BLaER1 treated with 17β-estradiol and CSF1 and Interleukin-3, amounts not matched to agents 10 nM and 100 nM (cell line): Measurements from ENCODE around the gene HIRA.

Experiments used
- H3K27ac ChIP-seq, 11 experiments: shearing (Covaris generic); formaldehyde crosslinking; 2 replicates each; pipeline ENCODE4 v1.8.1; 2022
- H3K27me3 ChIP-seq, 11 experiments: shearing (Covaris generic); formaldehyde crosslinking; 2 replicates each; pipeline ENCODE4 v1.8.1; 2022
- H3K36me3 ChIP-seq, 11 experiments: shearing (Covaris generic); formaldehyde crosslinking; 2 replicates each; pipeline ENCODE4 v1.8.1; 2022
- H3K4me1 ChIP-seq, 10 experiments: shearing (Covaris generic); formaldehyde crosslinking; 2 replicates each; pipeline ENCODE4 v1.8.1; 2022
- H3K4me2 ChIP-seq, 11 experiments: shearing (Covaris generic); formaldehyde crosslinking; 2 replicates each; pipeline ENCODE4 v1.8.1; 2022
- H3K4me3 ChIP-seq, 10 experiments: shearing (Covaris generic); formaldehyde crosslinking; 2 replicates each; pipeline ENCODE4 v1.8.1; 2022
- H3K9ac ChIP-seq, 11 experiments: shearing (Covaris generic); formaldehyde crosslinking; 2 replicates each; pipeline ENCODE4 v1.8.1; 2022
- H3K9me3 ChIP-seq, 11 experiments: shearing (Covaris generic); formaldehyde crosslinking; replicated peaks in 1 of 11; 2 replicates each; pipeline ENCODE4 v1.8.1; 2022
- H4K20me1 ChIP-seq, 11 experiments: shearing (Covaris generic); formaldehyde crosslinking; 2 replicates each; pipeline ENCODE4 v1.8.1; 2022
- Cebpa-rat ChIP-seq, 11 experiments: shearing (Covaris generic); IDR thresholded peaks; 2 replicates each; pipeline ENCODE4 v1.8.1; 2022

Gene HIRA

GRCh38 chr22:19396934-19397733 is 34.4 kb downstream of the HIRA start:
- Histone ChIP-seq H3K36me3 (peaks cover 95 to 100% (median 99%) of the 10 kb centered on the region in 11 experiments), H3K27me3 (no peaks in the 10 kb centered on the region)

GRCh38 chr22:19396561-19396933 is 35.0 kb downstream of the HIRA start:
- Histone ChIP-seq H3K9me3 (no peaks in the 10 kb centered on the region), H3K27me3 (no peaks in the 10 kb centered on the region), H4K20me1 (peaks cover 0 to 78% (median 13%) of the 10 kb centered on the region in 11 experiments; a peak in 11 of 22 replicates), H3K4me1 (no peaks in the 10 kb centered on the region), H3K36me3 (peaks cover 95 to 100% (median 100%) of the 10 kb centered on the region in 11 experiments), H3K4me3 (no peak overlapping the region), H3K27ac (no peak overlapping the region), H3K4me2 (no peak overlapping the region), H3K9ac (no peak overlapping the region)
- TF ChIP-seq Cebpa-rat (IDR thresholded peaks at IDR 0.05), result no peak

More at GRCh38 chr22:19396934-19397733, 34.4 kb downstream of the HIRA start:
- Histone ChIP-seq H3K4me3 (no peak overlapping the region), H3K27ac (no peak overlapping the region), H3K4me1 (no peaks in the 10 kb centered on the region), H3K9ac (no peak overlapping the region), H4K20me1 (peaks cover 0 to 73% (median 13%) of the 10 kb centered on the region in 11 experiments; a peak in 11 of 22 replicates), H3K4me2 (no peak overlapping the region), H3K9me3 (no peaks in the 10 kb centered on the region)
- TF ChIP-seq Cebpa-rat (IDR thresholded peaks at IDR 0.05), result no peak

DNA sequence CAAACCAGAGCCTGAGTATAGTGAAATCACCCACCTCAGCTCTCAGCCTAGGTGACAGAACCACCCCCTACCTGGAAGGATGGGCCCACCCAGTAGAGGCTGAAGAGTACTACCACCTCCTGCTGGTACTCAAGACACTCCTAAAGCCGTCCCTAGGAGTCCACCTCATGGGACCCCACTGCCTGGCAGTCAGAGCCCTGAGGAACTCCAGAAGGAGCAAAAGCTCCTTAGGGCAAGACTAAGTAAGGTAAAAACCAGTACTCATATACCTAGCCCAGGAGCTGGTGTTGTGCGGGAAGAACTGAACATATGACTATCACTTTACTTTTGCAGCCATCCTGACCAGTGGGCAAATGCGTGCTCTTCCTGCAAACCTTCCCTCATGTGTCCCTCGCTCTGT is 36.3 kb downstream of the HIRA start:
- Histone ChIP-seq H3K27me3 (no peaks in the 10 kb centered on the region), H4K20me1 (peaks cover 0 to 74% (median 13%) of the 10 kb centered on the region in 11 experiments; a peak in 11 of 22 replicates), H3K9ac (no peak overlapping the region), H3K9me3 (no peaks in the 10 kb centered on the region), H3K4me1 (no peaks in the 10 kb centered on the region), H3K4me2 (no peak overlapping the region), H3K4me3 (no peak overlapping the region), H3K36me3 (peaks cover 95 to 100% (median 100%) of the 10 kb centered on the region in 11 experiments), H3K27ac (no peak overlapping the region)
- no peak for TF ChIP-seq Cebpa-rat (IDR thresholded peaks at IDR 0.05)

DNA sequence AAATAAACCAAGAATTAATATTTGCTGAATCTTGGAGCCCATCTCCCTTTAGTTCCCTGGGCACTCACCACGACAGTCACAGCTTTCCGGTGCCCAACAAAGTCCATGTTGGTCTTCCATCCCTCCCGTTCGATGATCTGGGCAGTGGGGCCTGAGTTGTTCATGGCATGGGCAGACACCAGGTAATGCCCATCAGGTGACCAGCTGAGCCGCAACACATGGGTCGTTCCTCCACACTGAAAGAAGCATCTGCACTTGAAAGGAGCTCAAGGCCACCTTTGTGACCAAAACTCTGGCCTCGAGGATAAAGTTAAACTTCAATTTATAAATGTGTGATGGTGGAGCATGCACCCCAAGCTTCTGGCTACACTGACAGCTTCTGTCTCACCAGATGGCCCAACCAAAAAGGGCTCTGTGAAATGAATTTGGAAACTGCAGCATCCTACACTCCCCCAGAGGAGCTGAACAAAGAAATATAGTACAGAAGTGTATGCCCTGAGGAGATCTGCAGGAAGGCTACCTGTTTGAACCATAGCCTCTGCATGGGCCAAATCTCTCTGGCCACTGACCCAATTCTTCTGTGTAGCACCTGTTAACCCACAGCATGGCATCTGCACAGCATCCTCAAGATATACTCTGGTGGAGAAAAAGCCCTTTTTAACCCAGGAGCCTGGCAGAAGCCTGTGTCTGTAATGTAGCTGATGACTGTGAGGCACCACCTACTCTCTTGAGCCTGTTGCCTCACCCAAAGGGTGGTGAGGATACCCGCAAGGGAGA is 37.1 kb downstream of the HIRA start:
- no peak overlapping the region for H3K4me3 ChIP-seq
- no peaks in the 10 kb centered on the region for H3K4me1 ChIP-seq
- H3K4me2 ChIP-seq, result no peak overlapping the region
- no peaks in the 10 kb centered on the region for H3K9me3 ChIP-seq
- H3K27me3 ChIP-seq, result no peaks in the 10 kb centered on the region
- peaks cover 97 to 100% (median 100%) of the 10 kb centered on the region in 11 experiments for H3K36me3 ChIP-seq
- TF ChIP-seq Cebpa-rat (IDR thresholded peaks at IDR 0.05), result no peak
- no peak overlapping the region for H3K27ac ChIP-seq
- no peak overlapping the region for H3K9ac ChIP-seq
- H4K20me1 ChIP-seq, result peaks cover 0 to 74% (median 13%) of the 10 kb centered on the region in 11 experiments; a peak in 11 of 22 replicates

GRCh38 chr22:19393704-19394103 is 37.8 kb downstream of the HIRA start:
- no peak overlapping the region for H3K4me3 ChIP-seq
- no peak overlapping the region for H3K4me2 ChIP-seq
- no peaks in the 10 kb centered on the region for H3K4me1 ChIP-seq
- no peak overlapping the region for H3K27ac ChIP-seq
- no peaks in the 10 kb centered on the region for H3K27me3 ChIP-seq
- TF ChIP-seq Cebpa-rat (IDR thresholded peaks at IDR 0.05), result no peak
- no peak overlapping the region for H3K9ac ChIP-seq
- H3K36me3 ChIP-seq, result peaks cover 98 to 100% (median 100%) of the 10 kb centered on the region in 11 experiments
- no peaks in the 10 kb centered on the region for H3K9me3 ChIP-seq
- H4K20me1 ChIP-seq, result peaks cover 0 to 71% (median 13%) of the 10 kb centered on the region in 11 experiments; a peak in 11 of 22 replicates

GRCh38 chr22:19387575-19387974 is 44.0 kb downstream of the HIRA start:
- no peaks in the 10 kb centered on the region for H3K9me3 ChIP-seq
- no peaks in the 10 kb centered on the region for H3K27me3 ChIP-seq
- H3K36me3 ChIP-seq, result peaks cover 98 to 100% (median 100%) of the 10 kb centered on the region in 11 experiments
- no peaks in the 10 kb centered on the region for H3K4me1 ChIP-seq
- H3K9ac ChIP-seq, result no peak overlapping the region
- H4K20me1 ChIP-seq, result peaks cover 0 to 17% (median 0%) of the 10 kb centered on the region in 11 experiments; a peak in 6 of 22 replicates
- H3K27ac ChIP-seq, result no peak overlapping the region
- no peak for TF ChIP-seq Cebpa-rat (IDR thresholded peaks at IDR 0.05)
- H3K4me2 ChIP-seq, result no peak overlapping the region
- no peak overlapping the region for H3K4me3 ChIP-seq

GRCh38 chr22:19387038-19387437 is 44.5 kb downstream of the HIRA start:
- no peak for TF ChIP-seq Cebpa-rat (IDR thresholded peaks at IDR 0.05)

DNA sequence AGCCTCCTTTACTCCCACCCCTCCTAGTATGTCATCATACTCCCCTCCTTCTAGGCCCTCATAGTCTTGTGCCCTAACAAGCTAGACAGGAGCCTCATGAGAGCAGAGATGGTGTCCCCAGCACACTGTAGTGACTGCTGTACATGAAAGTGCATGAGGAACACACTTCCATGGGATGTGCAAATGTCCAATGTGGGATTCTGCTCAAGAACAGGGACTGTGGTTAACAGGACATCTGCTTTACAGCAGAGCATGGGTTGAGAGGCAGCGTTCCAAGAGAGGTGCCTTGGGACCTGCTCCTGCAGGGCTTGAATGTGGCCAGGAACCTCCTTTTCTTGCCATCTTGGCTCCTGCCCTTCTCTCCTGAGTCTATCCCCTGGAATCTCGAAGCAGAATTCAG is 45.3 kb downstream of the HIRA start:
- no peaks in the 10 kb centered on the region for H3K9me3 ChIP-seq
- H3K4me3 ChIP-seq, result no peak overlapping the region
- H3K36me3 ChIP-seq, result peaks cover 96 to 100% (median 100%) of the 10 kb centered on the region in 11 experiments
- no peaks in the 10 kb centered on the region for H3K4me1 ChIP-seq
- H4K20me1 ChIP-seq, result peaks cover 0 to 14% (median 0%) of the 10 kb centered on the region in 11 experiments; a peak in 2 of 22 replicates
- H3K27me3 ChIP-seq, result no peaks in the 10 kb centered on the region
- no peak overlapping the region for H3K27ac ChIP-seq
- H3K9ac ChIP-seq, result no peak overlapping the region
- no peak overlapping the region for H3K4me2 ChIP-seq
- TF ChIP-seq Cebpa-rat (IDR thresholded peaks at IDR 0.05), result no peak

More at GRCh38 chr22:19387038-19387437, 44.5 kb downstream of the HIRA start:
- Histone ChIP-seq H3K4me2 (no peak overlapping the region), H3K27me3 (no peaks in the 10 kb centered on the region), H3K9me3 (no peaks in the 10 kb centered on the region), H3K4me3 (no peak overlapping the region), H4K20me1 (peaks cover 0 to 17% (median 0%) of the 10 kb centered on the region in 11 experiments; a peak in 5 of 22 replicates), H3K9ac (no peak overlapping the region), H3K4me1 (no peaks in the 10 kb centered on the region), H3K27ac (no peak overlapping the region), H3K36me3 (peaks cover 98 to 100% (median 100%) of the 10 kb centered on the region in 11 experiments)

DNA sequence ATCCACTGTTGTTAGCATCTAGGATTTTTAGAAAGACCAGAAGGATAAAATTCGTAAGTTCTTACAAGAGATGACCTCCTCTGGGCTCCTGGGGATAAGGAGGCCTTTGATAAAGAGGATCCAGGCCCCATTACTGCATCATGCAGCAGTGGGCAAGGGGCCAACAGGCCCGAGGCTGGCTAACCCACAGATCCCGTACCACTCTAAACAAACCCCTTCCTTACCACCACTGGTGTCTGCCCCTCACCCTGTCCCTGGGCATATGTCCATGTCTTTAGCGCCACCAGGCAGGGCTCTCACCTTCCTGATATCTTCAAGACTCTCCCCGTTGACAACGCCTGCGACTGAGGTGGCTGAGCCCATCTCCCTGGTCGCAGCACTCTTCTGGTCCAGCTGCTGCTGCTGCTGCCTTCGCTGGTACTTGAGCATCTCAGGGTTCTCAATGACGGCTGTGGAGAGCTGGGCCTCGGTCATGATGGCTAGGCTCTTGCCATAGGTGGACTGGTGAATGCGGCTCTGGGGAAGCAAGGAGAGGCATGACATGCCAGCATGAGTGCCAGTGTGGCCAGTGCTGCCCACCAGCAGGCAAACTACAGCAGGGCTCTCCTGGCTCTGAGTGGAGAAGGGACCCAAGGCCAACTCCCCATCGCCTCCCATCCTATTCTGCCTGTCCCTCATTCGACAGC is 46.2 kb downstream of the HIRA start:
- H3K9me3 ChIP-seq, result no peaks in the 10 kb centered on the region
- H4K20me1 ChIP-seq, result peaks cover 0 to 14% (median 0%) of the 10 kb centered on the region in 11 experiments; a peak in 2 of 22 replicates
- no peak overlapping the region for H3K9ac ChIP-seq
- TF ChIP-seq Cebpa-rat (IDR thresholded peaks at IDR 0.05), result no peak
- peaks cover 95 to 100% (median 99%) of the 10 kb centered on the region in 11 experiments for H3K36me3 ChIP-seq
- H3K27me3 ChIP-seq, result no peaks in the 10 kb centered on the region
- no peaks in the 10 kb centered on the region for H3K4me1 ChIP-seq
- no peak overlapping the region for H3K4me3 ChIP-seq
- no peak overlapping the region for H3K27ac ChIP-seq
- no peak overlapping the region for H3K4me2 ChIP-seq
